HCT116 (cell line): ENCODE data around the gene ZNF311. TPM values are rescaled to one million over a fixed set of nuclear protein-coding genes. Genes with fewer than 3 reads are reported as not detected.
A peak's percentile ranks its signal among the peaks of the same experiment; 100 is the strongest.

Source experiments
- CBX3 ChIP-seq: IDR thresholded peaks from 2 replicates; pipeline ENCODE4 v1.6.1; 2012; ENCODE audit warnings: low read depth
- CEBPB ChIP-seq: IDR thresholded peaks from 2 replicates; pipeline ENCODE4 v1.6.1; 2012; ENCODE audit warnings: low read depth
- EGR1 ChIP-seq: IDR thresholded peaks from 2 replicates; pipeline ENCODE4 v1.6.1; 2012; ENCODE audit warnings: low read depth
- EZH2 ChIP-seq: fragments of 200-600 bp; sonication (generic); IDR thresholded peaks from 2 replicates; pipeline ENCODE4 v1.6.1; 2017; ENCODE audit warnings: antibody characterized with exemption, mixed run types
- POLR2AphosphoS5 ChIP-seq: IDR thresholded peaks from 2 replicates; pipeline ENCODE4 v1.6.1; 2011; ENCODE audit warnings: mild to moderate bottlenecking, low read depth, low read length, moderate library complexity
- RAD21 ChIP-seq: IDR thresholded peaks from 2 replicates; pipeline ENCODE4 v1.6.1; 2012; ENCODE audit warnings: low read depth, mild to moderate bottlenecking
- SIN3A ChIP-seq: IDR thresholded peaks from 2 replicates; pipeline ENCODE4 v1.6.1; 2012; ENCODE audit warnings: low read depth
- YY1 ChIP-seq: IDR thresholded peaks from 2 replicates; pipeline ENCODE4 v1.6.1; 2011; ENCODE audit warnings: low read length, low read depth, moderate library complexity, mild to moderate bottlenecking; ENCODE audit not compliant: insufficient replicate concordance; ENCODE audit errors: extremely low read depth
- ZNF274 ChIP-seq: fragments of 200-500 bp; sonication (Bioruptor generic); IDR thresholded peaks from 2 replicates; pipeline ENCODE4 v1.6.1; 2014; ENCODE audit warnings: mild to moderate bottlenecking, low read depth, low read length, inconsistent platforms
- total RNA-seq: library from RNA; stranded (reverse); gene quantifications from one replicate; pipeline ENCODE4 v1.2.1, GENCODE V29; 2021; ENCODE audit not compliant: unreplicated experiment
- TF ChIP-seq, protein P1 (sequence below): IDR thresholded peaks from 2 replicates; pipeline ENCODE4 v1.6.1; 2011; ENCODE audit warnings: mild to moderate bottlenecking, low read length, moderate library complexity; ENCODE audit not compliant: insufficient replicate concordance; ENCODE audit errors: extremely low read depth
- TF ChIP-seq, protein P2 (sequence below): IDR thresholded peaks from 2 replicates; pipeline ENCODE4 v1.6.1; 2012
- TF ChIP-seq, protein P3 (sequence below): IDR thresholded peaks from 2 replicates; pipeline ENCODE4 v1.6.1; 2012; ENCODE audit warnings: low read depth
- TF ChIP-seq, protein P4 (sequence below): IDR thresholded peaks from 2 replicates; pipeline ENCODE4 v1.6.1; 2012

Gene ZNF311
- total RNA-seq, 1 experiment from 2014 or later: not detected

DNA sequence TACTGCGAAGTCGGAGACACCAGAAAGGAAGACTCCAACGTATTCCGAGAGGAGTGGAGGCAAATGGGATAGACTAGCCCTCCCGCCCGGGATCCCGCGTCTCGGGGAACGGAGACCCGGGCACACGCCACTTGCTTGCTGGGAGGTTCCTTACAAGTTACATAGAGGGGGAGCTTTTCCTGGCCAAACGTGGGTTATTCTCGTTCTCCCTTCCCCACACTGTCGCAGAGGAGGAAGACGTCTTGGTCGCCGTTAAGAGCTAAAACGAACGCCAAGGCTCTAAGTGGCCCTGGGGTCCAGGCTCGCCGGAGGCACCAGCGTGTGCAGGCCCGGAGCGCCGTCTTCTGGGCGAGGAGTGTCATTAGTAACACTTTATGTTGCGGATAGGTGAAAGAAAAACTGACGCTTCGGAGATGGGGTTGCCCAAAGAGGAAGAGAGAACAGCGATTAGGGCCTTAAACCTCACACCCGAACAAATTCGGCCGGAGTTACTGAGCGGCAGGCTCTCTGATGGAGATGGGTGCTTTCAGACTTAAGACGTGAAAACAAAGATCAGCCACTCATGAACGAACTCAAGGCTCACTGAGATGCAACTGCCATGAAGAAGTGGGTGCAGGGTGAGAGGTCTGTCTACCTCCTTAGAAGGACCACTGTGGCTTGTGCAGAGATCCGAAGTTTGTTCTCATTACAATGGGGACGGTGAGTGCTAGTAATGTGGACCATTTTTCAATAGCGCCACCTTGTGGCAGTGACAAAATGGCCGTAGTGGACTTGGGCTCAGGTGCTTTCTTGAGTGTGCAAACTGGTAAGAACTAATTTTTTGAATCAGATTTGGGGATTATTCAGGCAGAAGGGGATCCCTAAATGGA is 11.7 kb upstream of the ZNF311 start (continued):
- TF ChIP-seq, protein P1, sequence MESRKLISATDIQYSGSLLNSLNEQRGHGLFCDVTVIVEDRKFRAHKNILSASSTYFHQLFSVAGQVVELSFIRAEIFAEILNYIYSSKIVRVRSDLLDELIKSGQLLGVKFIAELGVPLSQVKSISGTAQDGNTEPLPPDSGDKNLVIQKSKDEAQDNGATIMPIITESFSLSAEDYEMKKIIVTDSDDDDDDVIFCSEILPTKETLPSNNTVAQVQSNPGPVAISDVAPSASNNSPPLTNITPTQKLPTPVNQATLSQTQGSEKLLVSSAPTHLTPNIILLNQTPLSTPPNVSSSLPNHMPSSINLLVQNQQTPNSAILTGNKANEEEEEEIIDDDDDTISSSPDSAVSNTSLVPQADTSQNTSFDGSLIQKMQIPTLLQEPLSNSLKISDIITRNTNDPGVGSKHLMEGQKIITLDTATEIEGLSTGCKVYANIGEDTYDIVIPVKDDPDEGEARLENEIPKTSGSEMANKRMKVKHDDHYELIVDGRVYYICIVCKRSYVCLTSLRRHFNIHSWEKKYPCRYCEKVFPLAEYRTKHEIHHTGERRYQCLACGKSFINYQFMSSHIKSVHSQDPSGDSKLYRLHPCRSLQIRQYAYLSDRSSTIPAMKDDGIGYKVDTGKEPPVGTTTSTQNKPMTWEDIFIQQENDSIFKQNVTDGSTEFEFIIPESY: no peak
- TF ChIP-seq RAD21 (peak; percentile 80), POLR2AphosphoS5 (no peak), EGR1 (no peak), CEBPB (no peak), ZNF274 (no peak), SIN3A (no peak), CBX3 (0 out of 2 replicates have a peak, but pooled peaks have one; percentile 52), EZH2 (no peak), YY1 (peak; percentile 42)
- TF ChIP-seq, protein P2, sequence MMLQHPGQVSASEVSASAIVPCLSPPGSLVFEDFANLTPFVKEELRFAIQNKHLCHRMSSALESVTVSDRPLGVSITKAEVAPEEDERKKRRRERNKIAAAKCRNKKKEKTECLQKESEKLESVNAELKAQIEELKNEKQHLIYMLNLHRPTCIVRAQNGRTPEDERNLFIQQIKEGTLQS: no peak
- TF ChIP-seq, protein P3, sequence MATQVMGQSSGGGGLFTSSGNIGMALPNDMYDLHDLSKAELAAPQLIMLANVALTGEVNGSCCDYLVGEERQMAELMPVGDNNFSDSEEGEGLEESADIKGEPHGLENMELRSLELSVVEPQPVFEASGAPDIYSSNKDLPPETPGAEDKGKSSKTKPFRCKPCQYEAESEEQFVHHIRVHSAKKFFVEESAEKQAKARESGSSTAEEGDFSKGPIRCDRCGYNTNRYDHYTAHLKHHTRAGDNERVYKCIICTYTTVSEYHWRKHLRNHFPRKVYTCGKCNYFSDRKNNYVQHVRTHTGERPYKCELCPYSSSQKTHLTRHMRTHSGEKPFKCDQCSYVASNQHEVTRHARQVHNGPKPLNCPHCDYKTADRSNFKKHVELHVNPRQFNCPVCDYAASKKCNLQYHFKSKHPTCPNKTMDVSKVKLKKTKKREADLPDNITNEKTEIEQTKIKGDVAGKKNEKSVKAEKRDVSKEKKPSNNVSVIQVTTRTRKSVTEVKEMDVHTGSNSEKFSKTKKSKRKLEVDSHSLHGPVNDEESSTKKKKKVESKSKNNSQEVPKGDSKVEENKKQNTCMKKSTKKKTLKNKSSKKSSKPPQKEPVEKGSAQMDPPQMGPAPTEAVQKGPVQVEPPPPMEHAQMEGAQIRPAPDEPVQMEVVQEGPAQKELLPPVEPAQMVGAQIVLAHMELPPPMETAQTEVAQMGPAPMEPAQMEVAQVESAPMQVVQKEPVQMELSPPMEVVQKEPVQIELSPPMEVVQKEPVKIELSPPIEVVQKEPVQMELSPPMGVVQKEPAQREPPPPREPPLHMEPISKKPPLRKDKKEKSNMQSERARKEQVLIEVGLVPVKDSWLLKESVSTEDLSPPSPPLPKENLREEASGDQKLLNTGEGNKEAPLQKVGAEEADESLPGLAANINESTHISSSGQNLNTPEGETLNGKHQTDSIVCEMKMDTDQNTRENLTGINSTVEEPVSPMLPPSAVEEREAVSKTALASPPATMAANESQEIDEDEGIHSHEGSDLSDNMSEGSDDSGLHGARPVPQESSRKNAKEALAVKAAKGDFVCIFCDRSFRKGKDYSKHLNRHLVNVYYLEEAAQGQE: no peak
- TF ChIP-seq, protein P4, sequence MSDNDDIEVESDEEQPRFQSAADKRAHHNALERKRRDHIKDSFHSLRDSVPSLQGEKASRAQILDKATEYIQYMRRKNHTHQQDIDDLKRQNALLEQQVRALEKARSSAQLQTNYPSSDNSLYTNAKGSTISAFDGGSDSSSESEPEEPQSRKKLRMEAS: no peak
- TF ChIP-seq, all 23 proteins: peak for 4
